ENCODE measurements around the gene UBA7.

GRCh38 chr3:49780080-49780974 is 33.4 kb downstream of the UBA7 start:
- TF ChIP-seq TAF1 (IDR thresholded peaks at IDR 0.05; ENCODE audit: low read depth) (no peak), REST (IDR thresholded peaks at IDR 0.05; ENCODE audit: low read depth) (no peak), CEBPB (IDR thresholded peaks at IDR 0.05) (no peak), ZBTB7A (IDR thresholded peaks at IDR 0.05; ENCODE audit: low read depth) (no peak), FOXM1 (IDR thresholded peaks at IDR 0.05; ENCODE audit: borderline replicate concordance, low read depth) (no peak), CREB1 (IDR thresholded peaks at IDR 0.05; ENCODE audit: low read depth) (no peak)

Measured in Ishikawa (cell line).